CD4-positive, alpha-beta T cell treated with Interleukin-4 for 1 hour (primary cell): ENCODE measurements around the gene GPR63.

Experiments
- DNase-seq, 2 donors: peaks; one replicate each; pipeline ENCODE4 v3.0.0-alpha.2; 2020 to 2022

GPR63 gene

GRCh38 chr6:96837081-96837971 lies at the start of gene GPR63:
Gene GPR63 (minus strand): TSS chr6:96837477. CDS start chr6:96799731, 37,746 bp downstream.
- DNase-seq: peak; percentile 45 to 79

GRCh38 chr6:96886519-96886918 lies 49.2 kb upstream of the GPR63 start:
- no peak for DNase-seq

GRCh38 chr6:96885187-96885631 lies 47.9 kb upstream of the GPR63 start:
- peak in 1 of 2 donors; percentile 54 for DNase-seq

- no peak for DNase-seq
Measured at GRCh38 chr6:96878143-96878542, 40.9 kb upstream of the GPR63 start.

- no peak for DNase-seq
Measured at GRCh38 chr6:96876886-96877545, 39.7 kb upstream of the GPR63 start.

GRCh38 chr6:96872976-96873375 lies 35.7 kb upstream of the GPR63 start:
- no peak for DNase-seq

- no peak for DNase-seq
Measured at GRCh38 chr6:96865055-96865405, 27.8 kb upstream of the GPR63 start.

- DNase-seq: no peak
Measured at GRCh38 chr6:96864216-96865054, 27.2 kb upstream of the GPR63 start.

- DNase-seq: no peak
Measured at GRCh38 chr6:96862560-96862959, 25.3 kb upstream of the GPR63 start.

- no peak for DNase-seq
Measured at GRCh38 chr6:96861588-96861987, 24.3 kb upstream of the GPR63 start.

- no peak for DNase-seq
Measured at GRCh38 chr6:96856856-96857255, 19.6 kb upstream of the GPR63 start.

- no peak for DNase-seq
Measured at GRCh38 chr6:96853083-96853482, 15.8 kb upstream of the GPR63 start.

- no peak for DNase-seq
Measured at GRCh38 chr6:96852605-96853004, 15.3 kb upstream of the GPR63 start.

- no peak for DNase-seq
Measured at GRCh38 chr6:96851858-96852257, 14.6 kb upstream of the GPR63 start.

GRCh38 chr6:96849615-96850014 lies 12.3 kb upstream of the GPR63 start:
- DNase-seq: no peak

GRCh38 chr6:96844530-96844929 lies 7.3 kb upstream of the GPR63 start:
- DNase-seq: no peak

- DNase-seq: no peak
Measured at GRCh38 chr6:96841345-96841744, 4.1 kb upstream of the GPR63 start.

- no peak for DNase-seq
Measured at GRCh38 chr6:96836631-96837080, 621 bp downstream of the GPR63 start.

GRCh38 chr6:96834070-96834469 lies 3.2 kb downstream of the GPR63 start:
- no peak for DNase-seq

GRCh38 chr6:96832780-96833179 lies 4.5 kb downstream of the GPR63 start:
- no peak for DNase-seq

GRCh38 chr6:96826865-96827264 lies 10.4 kb downstream of the GPR63 start:
- DNase-seq: no peak

GRCh38 chr6:96823743-96824142 lies 13.5 kb downstream of the GPR63 start:
- DNase-seq: no peak

- no peak for DNase-seq
Measured at GRCh38 chr6:96821034-96821433, 16.2 kb downstream of the GPR63 start.
